A549 (cell line): ENCODE results near the gene PIEZO2. TPM values are rescaled to one million over a fixed set of nuclear protein-coding genes. Genes with fewer than 3 reads are reported as not detected.

Source experiments
- ATAC-seq, 2 experiments: fragments of 200-7000 bp in 1 of 2; fragments of >200 bp in 1 of 2; cut with Nextera tagmentation in 1 of 2; cut with Tn5 transposase in 1 of 2; 3 replicates each; pipeline versions ENCODE4 v1.8.0 to v1.9.1; 2018 to 2020; ENCODE audit warnings: mild to moderate bottlenecking in 1 of 2, moderate library complexity in 1 of 2
- CTCF ChIA-PET: fragments of 300-600 bp; sonication (Branson Sonifier 250); formaldehyde crosslinking; extraction: SDS; loops from one replicate; lab custom pipeline; 2021; ENCODE audit warnings: antibody characterized with exemption, inconsistent platforms; lab: Yijun Ruan, JAX
- POLR2A ChIA-PET: fragments of 350-600 bp; formaldehyde crosslinking; extraction: SDS; loops from one replicate; lab custom pipeline; 2021; ENCODE audit warnings: antibody characterized with exemption, inconsistent platforms; lab: Yijun Ruan, JAX
- DNase-seq, 2 experiments: peaks; one replicate each; pipeline versions ENCODE4 v3.0.0 to v3.0.0-alpha.2; 2011 to 2016; ENCODE audit warnings: low read depth in 1 of 2, low spot score in 1 of 2
- FAIRE-seq: peaks from 2 replicates; lab custom pipeline; 2011; peaks lifted over from hg19 to GRCh38; lab: Jason Lieb, UNC
- H3K27ac ChIP-seq, 2 experiments: fragments of >200 bp; sonication (Bioruptor Twin); formaldehyde crosslinking; 3 replicates each; pipeline ENCODE4 v1.5.1; 2016 to 2017
- H3K4me1 ChIP-seq: fragments of >200 bp; sonication (Bioruptor Twin); formaldehyde crosslinking; 3 replicates; pipeline ENCODE4 v1.6.1; 2016
- H3K4me2 ChIP-seq: fragments of >200 bp; sonication (Bioruptor Twin); formaldehyde crosslinking; 3 replicates; pipeline ENCODE4 v1.6.1; 2016
- H3K4me3 ChIP-seq: fragments of >200 bp; sonication (Bioruptor Twin); formaldehyde crosslinking; 3 replicates; pipeline ENCODE4 v1.5.1; 2016
- H3K9me3 ChIP-seq: fragments of >200 bp; sonication (Bioruptor Twin); formaldehyde crosslinking; 3 replicates; pipeline ENCODE4 v1.6.1; 2016
- CBX2 ChIP-seq: fragments of 200-600 bp; sonication (generic); IDR thresholded peaks from 2 replicates; pipeline ENCODE4 v1.6.1; 2016; ENCODE audit warnings: low read depth, mild to moderate bottlenecking, borderline replicate concordance
- CHD2 ChIP-seq: fragments of 150-350 bp; IDR thresholded peaks from 2 replicates; pipeline ENCODE4 v1.6.1; 2014; ENCODE audit warnings: low read length; ENCODE audit not compliant: partially characterized antibody
- E2F6 ChIP-seq: IDR thresholded peaks from 2 replicates; pipeline ENCODE4 v1.6.1; 2012; ENCODE audit warnings: low read depth, borderline replicate concordance
- EHF ChIP-seq: fragments of 250-450 bp; sonication (Bioruptor Pico); IDR thresholded peaks from 2 replicates; pipeline ENCODE4 v1.5.0; 2020; ENCODE audit warnings: mild to moderate bottlenecking
- EP300 ChIP-seq, 2 experiments: fragments of >200 bp; sonication (Bioruptor Twin); formaldehyde crosslinking; IDR thresholded peaks; 2 replicates in 1 of 2; 3 replicates in 1 of 2; pipeline ENCODE4 v1.6.1; 2016 to 2017
- FOSB ChIP-seq: fragments of 250-450 bp; sonication (Bioruptor Pico); IDR thresholded peaks from 2 replicates; pipeline ENCODE4 v1.5.0; 2020; ENCODE audit warnings: mild to moderate bottlenecking, moderate library complexity
- HEYL ChIP-seq: fragments of 250-450 bp; sonication (Bioruptor Pico); IDR thresholded peaks from 2 replicates; pipeline ENCODE4 v1.8.0; 2021; ENCODE audit warnings: mild to moderate bottlenecking, moderate library complexity
- JUNB ChIP-seq: fragments of >200 bp; sonication (Bioruptor Twin); formaldehyde crosslinking; IDR thresholded peaks from 2 replicates; pipeline ENCODE4 v1.6.1; 2016
- KDM1A ChIP-seq: fragments of 200-600 bp; sonication (generic); IDR thresholded peaks from 2 replicates; pipeline ENCODE4 v1.6.1; 2016; ENCODE audit warnings: low read depth, mild to moderate bottlenecking
- NPAS2 ChIP-seq: fragments of 250-450 bp; sonication (Bioruptor Pico); IDR thresholded peaks from 2 replicates; pipeline ENCODE4 v1.8.0; 2022; ENCODE audit warnings: mild to moderate bottlenecking, moderate library complexity, borderline replicate concordance
- NR3C1 ChIP-seq: fragments of >200 bp; sonication (Bioruptor Twin); formaldehyde crosslinking; IDR thresholded peaks from 3 replicates; pipeline ENCODE4 v1.6.1; 2017
- PBX3 ChIP-seq: IDR thresholded peaks from 2 replicates; pipeline ENCODE4 v1.6.1; 2012
- PHF8 ChIP-seq: fragments of 200-600 bp; sonication (generic); IDR thresholded peaks from 2 replicates; pipeline ENCODE4 v1.6.1; 2016; ENCODE audit warnings: low read depth, mild to moderate bottlenecking, antibody characterized with exemption, moderate library complexity, borderline replicate concordance
- RARB ChIP-seq: fragments of 250-450 bp; sonication (Bioruptor Pico); IDR thresholded peaks from 2 replicates; pipeline ENCODE4 v1.8.0; 2021; ENCODE audit warnings: mild to moderate bottlenecking, moderate library complexity
- TFCP2L1 ChIP-seq: fragments of 250-450 bp; sonication (Bioruptor Pico); IDR thresholded peaks from 2 replicates; pipeline ENCODE4 v1.5.0; 2021; ENCODE audit warnings: mild to moderate bottlenecking
- TP53 ChIP-seq: fragments of 250-450 bp; sonication (Bioruptor Pico); IDR thresholded peaks from 2 replicates; pipeline ENCODE4 v1.5.0; 2021; ENCODE audit warnings: mild to moderate bottlenecking, moderate library complexity
- ZC3H11A ChIP-seq: fragments of 450-650 bp; IDR thresholded peaks from 2 replicates; pipeline ENCODE4 v1.6.1; 2014; ENCODE audit warnings: antibody characterized with exemption, mild to moderate bottlenecking
- ZSCAN20 ChIP-seq: fragments of 250-450 bp; sonication (Bioruptor Pico); IDR thresholded peaks from 2 replicates; pipeline ENCODE4 v1.8.0; 2022; ENCODE audit warnings: mild to moderate bottlenecking, moderate library complexity
- WGBS: methylation state at CpG from one replicate; pipeline ENCODE4 v1.1.6; 2017; ENCODE audit errors: missing lambda C conversion rate; 5-methylcytosine and 5-hydroxymethylcytosine counted together
- polyA plus RNA-seq, 4 experiments: library from polyadenylated mRNA; depleted of rRNA in 3 of 4; stranded (reverse); fragments of >200 nt; fragmentation: RNase III in 1 of 4; extraction: RNeasy Plus Mini Kit Qiagen cat#74134 plus additional on column Dnase treatment in 1 of 4; gene quantifications; 2 replicates in 3 of 4; 3 replicates in 1 of 4; pipeline ENCODE4 v1.2.3, GENCODE V29; 2011 to 2017
- TF ChIP-seq, protein P1 (sequence below): fragments of >200 bp; sonication (Bioruptor Twin); formaldehyde crosslinking; IDR thresholded peaks from 3 replicates; pipeline ENCODE4 v1.5.1; 2016
- TF ChIP-seq, protein P2 (sequence below): fragments of 150-350 bp; IDR thresholded peaks from 2 replicates; pipeline ENCODE4 v1.6.1; 2014; ENCODE audit warnings: low read depth, mild to moderate bottlenecking, low read length
- TF ChIP-seq, protein P3 (sequence below): fragments of 450-650 bp; IDR thresholded peaks from 2 replicates; pipeline ENCODE4 v1.6.1; 2014; ENCODE audit warnings: antibody characterized with exemption
- TF ChIP-seq, protein P4 (sequence below): fragments of >200 bp; sonication (Bioruptor Twin); formaldehyde crosslinking; IDR thresholded peaks from 2 replicates; pipeline ENCODE4 v1.6.1; 2016

The PIEZO2 gene
- polyA plus RNA-seq, 2 of the 4 experiments (the other 2 are of a cell fraction): 0.80 to 1.6 TPM

DNA sequence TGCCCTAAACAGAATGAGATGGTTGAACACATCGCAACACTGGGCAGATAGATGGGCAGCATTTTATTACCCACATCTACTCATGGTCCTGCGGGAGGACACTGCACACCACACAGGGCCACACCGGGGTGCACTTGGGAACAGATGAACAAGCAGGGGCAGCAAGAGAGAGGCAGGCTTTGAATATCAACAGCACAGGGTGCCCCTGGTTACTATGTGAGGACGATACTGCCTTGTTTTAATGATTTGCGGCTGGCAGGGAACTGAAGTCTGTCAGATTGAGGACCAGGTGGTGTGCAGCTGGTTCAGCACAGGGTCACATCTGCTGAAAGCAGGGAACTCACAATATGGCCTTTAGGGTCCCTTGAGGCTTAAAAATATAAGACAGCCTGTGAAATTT is 195.7 kb downstream of the PIEZO2 start:
- ChIA-PET CTCF (no interaction called here), POLR2A (no interaction called here)
- WGBS: 67% methylated on average over 1 of the region's 5 CpGs
- no peak for ATAC-seq
- H3K9me3 ChIP-seq: no peaks in the 10 kb centered on the region
- H3K4me1 ChIP-seq: no peaks in the 10 kb centered on the region
- no peak overlapping the region for H3K4me2 ChIP-seq
- no peak for FAIRE-seq
- no peak for DNase-seq
- H3K27ac ChIP-seq: no peak overlapping the region
- H3K4me3 ChIP-seq: no peak overlapping the region
- TF ChIP-seq NPAS2 (CRISPR knock-in tag) (no peak), EHF (CRISPR knock-in tag) (no peak), FOSB (no peak), JUNB (no peak), TFCP2L1 (CRISPR knock-in tag) (no peak), ZC3H11A (no peak)
- TF ChIP-seq, protein P1, sequence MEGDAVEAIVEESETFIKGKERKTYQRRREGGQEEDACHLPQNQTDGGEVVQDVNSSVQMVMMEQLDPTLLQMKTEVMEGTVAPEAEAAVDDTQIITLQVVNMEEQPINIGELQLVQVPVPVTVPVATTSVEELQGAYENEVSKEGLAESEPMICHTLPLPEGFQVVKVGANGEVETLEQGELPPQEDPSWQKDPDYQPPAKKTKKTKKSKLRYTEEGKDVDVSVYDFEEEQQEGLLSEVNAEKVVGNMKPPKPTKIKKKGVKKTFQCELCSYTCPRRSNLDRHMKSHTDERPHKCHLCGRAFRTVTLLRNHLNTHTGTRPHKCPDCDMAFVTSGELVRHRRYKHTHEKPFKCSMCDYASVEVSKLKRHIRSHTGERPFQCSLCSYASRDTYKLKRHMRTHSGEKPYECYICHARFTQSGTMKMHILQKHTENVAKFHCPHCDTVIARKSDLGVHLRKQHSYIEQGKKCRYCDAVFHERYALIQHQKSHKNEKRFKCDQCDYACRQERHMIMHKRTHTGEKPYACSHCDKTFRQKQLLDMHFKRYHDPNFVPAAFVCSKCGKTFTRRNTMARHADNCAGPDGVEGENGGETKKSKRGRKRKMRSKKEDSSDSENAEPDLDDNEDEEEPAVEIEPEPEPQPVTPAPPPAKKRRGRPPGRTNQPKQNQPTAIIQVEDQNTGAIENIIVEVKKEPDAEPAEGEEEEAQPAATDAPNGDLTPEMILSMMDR: no peak
- TF ChIP-seq, protein P2, sequence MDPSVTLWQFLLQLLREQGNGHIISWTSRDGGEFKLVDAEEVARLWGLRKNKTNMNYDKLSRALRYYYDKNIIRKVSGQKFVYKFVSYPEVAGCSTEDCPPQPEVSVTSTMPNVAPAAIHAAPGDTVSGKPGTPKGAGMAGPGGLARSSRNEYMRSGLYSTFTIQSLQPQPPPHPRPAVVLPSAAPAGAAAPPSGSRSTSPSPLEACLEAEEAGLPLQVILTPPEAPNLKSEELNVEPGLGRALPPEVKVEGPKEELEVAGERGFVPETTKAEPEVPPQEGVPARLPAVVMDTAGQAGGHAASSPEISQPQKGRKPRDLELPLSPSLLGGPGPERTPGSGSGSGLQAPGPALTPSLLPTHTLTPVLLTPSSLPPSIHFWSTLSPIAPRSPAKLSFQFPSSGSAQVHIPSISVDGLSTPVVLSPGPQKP: no peak

DNA sequence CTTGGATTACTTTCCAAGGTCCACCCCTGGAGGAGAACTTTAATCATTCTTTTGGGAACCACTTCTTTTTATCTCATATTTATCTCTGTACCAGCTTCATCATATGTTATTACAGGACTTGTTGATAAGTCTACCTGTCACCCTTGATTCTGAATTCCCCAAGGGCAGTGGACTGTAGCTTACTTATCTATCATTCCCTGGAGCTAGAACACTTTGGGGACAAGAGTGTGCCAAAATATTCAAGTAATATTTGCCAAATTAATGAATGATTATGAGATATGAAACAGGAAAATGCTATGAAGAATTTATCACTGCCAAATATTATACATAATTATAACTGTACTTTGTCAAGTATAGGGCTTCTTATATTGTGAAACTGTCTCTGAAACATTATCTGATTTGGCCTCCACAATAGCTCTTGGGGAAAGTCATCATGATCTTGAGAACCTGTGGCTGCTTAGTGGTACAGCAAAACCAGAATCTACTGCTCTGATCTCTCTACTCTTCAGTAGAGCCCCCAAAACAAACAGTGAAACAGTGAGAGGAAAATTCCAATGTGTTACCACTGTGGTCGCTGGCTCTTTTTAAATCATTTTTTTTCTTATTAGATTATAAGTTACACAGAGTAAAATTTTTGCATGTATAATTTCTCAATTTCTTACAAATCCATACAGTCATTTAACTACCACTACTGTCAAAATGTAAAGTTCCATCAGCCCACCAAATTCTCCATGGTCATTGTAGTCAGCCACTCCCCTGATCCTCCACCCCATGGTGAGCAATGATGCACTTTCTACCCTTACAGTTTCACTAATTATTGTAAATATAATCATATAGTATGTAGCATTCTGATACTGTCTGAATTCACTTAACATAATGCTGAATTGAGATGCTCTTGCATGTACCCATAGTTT is 197.5 kb downstream of the PIEZO2 start:
- whole genome bisulfite sequencing: 38% methylated on average over 1 of the region's 1 CpG
- Histone ChIP-seq H3K4me2 (no peak overlapping the region), H3K4me1 (no peaks in the 10 kb centered on the region), H3K9me3 (no peaks in the 10 kb centered on the region; the same call in 2 of the 3 replicates), H3K4me3 (no peak overlapping the region), H3K27ac (no peak overlapping the region)
- CTCF ChIA-PET: no interaction called here
- ATAC-seq (no peak), FAIRE-seq (no peak), DNase-seq (no peak)
- POLR2A ChIA-PET: no interaction called here
- TF ChIP-seq FOSB (no peak), NPAS2 (CRISPR knock-in tag) (no peak), CBX2 (no peak), ZSCAN20 (CRISPR knock-in tag) (no peak), PBX3 (no peak), KDM1A (no peak), TP53 (CRISPR knock-in tag) (no peak), RARB (CRISPR knock-in tag) (no peak), CHD2 (no peak), NR3C1 (no peak), E2F6 (no peak), EP300 (IDR thresholded peaks at IDR 0.05) (no peak), HEYL (CRISPR knock-in tag) (no peak), PHF8 (no peak)
- TF ChIP-seq, protein P3, sequence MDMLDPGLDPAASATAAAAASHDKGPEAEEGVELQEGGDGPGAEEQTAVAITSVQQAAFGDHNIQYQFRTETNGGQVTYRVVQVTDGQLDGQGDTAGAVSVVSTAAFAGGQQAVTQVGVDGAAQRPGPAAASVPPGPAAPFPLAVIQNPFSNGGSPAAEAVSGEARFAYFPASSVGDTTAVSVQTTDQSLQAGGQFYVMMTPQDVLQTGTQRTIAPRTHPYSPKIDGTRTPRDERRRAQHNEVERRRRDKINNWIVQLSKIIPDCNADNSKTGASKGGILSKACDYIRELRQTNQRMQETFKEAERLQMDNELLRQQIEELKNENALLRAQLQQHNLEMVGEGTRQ: no peak
- TF ChIP-seq, protein P4, sequence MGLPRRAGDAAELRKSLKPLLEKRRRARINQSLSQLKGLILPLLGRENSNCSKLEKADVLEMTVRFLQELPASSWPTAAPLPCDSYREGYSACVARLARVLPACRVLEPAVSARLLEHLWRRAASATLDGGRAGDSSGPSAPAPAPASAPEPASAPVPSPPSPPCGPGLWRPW: no peak
- TF ChIP-seq, protein P2: no peak
- TF ChIP-seq, protein P1: no peak
